Gastroesophageal sphincter (tissue), 4 donors: ENCODE measurements around the gene SEMA3F. TPM values are rescaled to one million over a fixed set of nuclear protein-coding genes. Genes with fewer than 3 reads are reported as not detected.
A peak's percentile ranks its signal among the peaks of the same experiment; 100 is the strongest.

Experiments
- ATAC-seq: fragments of 150-250 bp; one replicate; pipeline ENCODE4 v1.9.1; 2016; ENCODE audit warnings: mild to moderate bottlenecking, moderate library complexity
- H3K27ac ChIP-seq, 4 donors: fragments of 200-600 bp; sonication (generic) in 3 of 4; 1 replicate in 3 of 4; 2 replicates in 1 of 4; pipeline ENCODE4 v1.5.1; 2016 to 2019
- H3K27me3 ChIP-seq: fragments of 200-600 bp; sonication (generic); one replicate; pipeline ENCODE4 v1.5.1; 2019
- H3K36me3 ChIP-seq, 2 donors: fragments of 200-600 bp; sonication (generic); one replicate each; pipeline ENCODE4 v1.5.1; 2019; ENCODE audit warnings: control low read depth in 1 of 2
- H3K4me1 ChIP-seq, 3 donors: fragments of 200-600 bp; sonication (generic); 1 replicate in 2 of 3; 2 replicates in 1 of 3; pipeline ENCODE4 v1.5.1; 2016 to 2019; ENCODE audit warnings: control low read depth in 2 of 3
- H3K4me3 ChIP-seq, 2 donors: fragments of 200-600 bp; sonication (generic); one replicate each; pipeline ENCODE4 v1.5.1; 2019; ENCODE audit warnings: mild to moderate bottlenecking in 1 of 2, moderate library complexity in 1 of 2
- H3K9me3 ChIP-seq, 3 donors: fragments of 200-600 bp; sonication (generic); one replicate each; pipeline ENCODE4 v1.5.1; 2017 to 2019; ENCODE audit warnings: control low read depth in 2 of 3
- CTCF ChIP-seq, 4 experiments: fragments of 200-600 bp in 2 of 4; fragments of 450-650 bp in 2 of 4; sonication (generic) in 1 of 4; IDR thresholded peaks; one replicate each; pipeline ENCODE4 v1.5.1; 2017 to 2019; ENCODE audit warnings: antibody characterized with exemption in 4 of 4, mild to moderate bottlenecking in 2 of 4, moderate library complexity in 2 of 4
- EP300 ChIP-seq: sonication (generic); formaldehyde crosslinking; IDR thresholded peaks from one replicate; pipeline ENCODE4 v1.6.1; 2017; ENCODE audit warnings: antibody characterized with exemption, mild to moderate bottlenecking
- POLR2A ChIP-seq, 2 donors: fragments of 450-650 bp; IDR thresholded peaks; one replicate each; pipeline ENCODE4 v1.6.1; 2017; ENCODE audit warnings: antibody characterized with exemption in 2 of 2, mild to moderate bottlenecking in 2 of 2, moderate library complexity in 1 of 2
- POLR2AphosphoS5 ChIP-seq: sonication (generic); formaldehyde crosslinking; IDR thresholded peaks from one replicate; pipeline ENCODE4 v1.6.1; 2017; ENCODE audit warnings: antibody characterized with exemption
- WGBS, 2 donors: methylation state at CpG; one replicate each; pipeline ENCODE4 v1.1.5; 2018; ENCODE audit warnings: low coverage in 1 of 2; 5-methylcytosine and 5-hydroxymethylcytosine counted together
- total RNA-seq, 4 donors: library from RNA; depleted of rRNA; stranded (reverse); fragments of >200 nt; gene quantifications; one replicate each; pipeline ENCODE4 v1.1.0, GENCODE V29; 2016

Gene SEMA3F
- total RNA-seq, 4 donors from 2014 or later = 6.7 to 33.5 (median 16.3) TPM

- H3K9me3 ChIP-seq = no peaks in the 10 kb centered on the region
- TF ChIP-seq EP300 = no peak
- no peak overlapping the region for H3K4me3 ChIP-seq
- peak overlapping the region in 3 of 4 donors; percentile 38 to 87 (median 83) for H3K27ac ChIP-seq
- H3K36me3 ChIP-seq = peaks cover 0 to 5% of the 10 kb centered on the region in 2 donors
- peaks cover 9 to 73% (median 37%) of the 10 kb centered on the region in 3 donors for H3K4me1 ChIP-seq
- no peaks in the 10 kb centered on the region for H3K27me3 ChIP-seq
- 80 to 87% methylated on average over 1 to 3 of the region's 6 CpGs for WGBS, 2 donors
- no peak for ATAC-seq
Measured at GRCh38 chr3:50168791-50169190, 13.7 kb downstream of the SEMA3F start.

GRCh38 chr3:50169232-50169832, 14.2 kb downstream of the SEMA3F start:
- peaks cover 8 to 68% (median 33%) of the 10 kb centered on the region in 3 donors for H3K4me1 ChIP-seq
- peak overlapping the region in 3 of 4 donors; percentile 38 to 87 (median 83) for H3K27ac ChIP-seq
- no peak for ATAC-seq
- no peaks in the 10 kb centered on the region for H3K27me3 ChIP-seq
- WGBS, 2 donors = no CpG with 5 or more reads among the region's 11 CpGs
- no peak for TF ChIP-seq POLR2AphosphoS5
- no peak for TF ChIP-seq CTCF (IDR thresholded peaks at IDR 0.05)
- no peak for TF ChIP-seq EP300
- no peaks in the 10 kb centered on the region for H3K9me3 ChIP-seq
- peaks cover 0 to 11% of the 10 kb centered on the region in 2 donors for H3K36me3 ChIP-seq
- no peak overlapping the region for H3K4me3 ChIP-seq

GRCh38 chr3:50169858-50170257, 14.7 kb downstream of the SEMA3F start:
- no peak for TF ChIP-seq POLR2A (IDR thresholded peaks at IDR 0.05)
- no peak for TF ChIP-seq EP300
- no peak for TF ChIP-seq POLR2AphosphoS5
- no peak for TF ChIP-seq CTCF (IDR thresholded peaks at IDR 0.05)
- Histone ChIP-seq H3K27ac (peak overlapping the region in 3 of 4 donors; percentile 38 to 83 (median 45)), H3K27me3 (no peaks in the 10 kb centered on the region), H3K9me3 (no peaks in the 10 kb centered on the region), H3K4me3 (no peak overlapping the region), H3K36me3 (peaks cover 0 to 16% of the 10 kb centered on the region in 2 donors), H3K4me1 (peaks cover 3 to 62% (median 28%) of the 10 kb centered on the region in 3 donors)
- WGBS, 2 donors = no CpG with 5 or more reads among the region's 1 CpG
- ATAC-seq = no peak

GRCh38 chr3:50170689-50171088, 15.6 kb downstream of the SEMA3F start:
- ATAC-seq = peak; percentile 59
- H3K4me1 ChIP-seq = peaks cover 0 to 54% (median 19%) of the 10 kb centered on the region in 3 donors

More at GRCh38 chr3:50170689-50171088, 15.6 kb downstream of the SEMA3F start:
- no peak for TF ChIP-seq EP300
- no peak for TF ChIP-seq CTCF (IDR thresholded peaks at IDR 0.05)
- TF ChIP-seq POLR2AphosphoS5 = no peak
- TF ChIP-seq POLR2A (IDR thresholded peaks at IDR 0.05) = no peak
- Histone ChIP-seq H3K4me3 (no peak overlapping the region), H3K27ac (peak overlapping the region in 3 of 4 donors; percentile 38 to 83 (median 45)), H3K27me3 (no peaks in the 10 kb centered on the region), H3K36me3 (peaks cover 0 to 24% of the 10 kb centered on the region in 2 donors), H3K9me3 (no peaks in the 10 kb centered on the region)
- WGBS, 2 donors = no CpG with 5 or more reads among the region's 10 CpGs
